GM18520 (cell line): Measurements from ENCODE around the gene FPGS.

Source experiments
- ATAC-seq: cut with Tn5 transposase; IDR thresholded peaks from one replicate; pipeline ENCODE4 v1.9.1; 2021; ENCODE audit not compliant: unreplicated experiment

Gene FPGS

DNA sequence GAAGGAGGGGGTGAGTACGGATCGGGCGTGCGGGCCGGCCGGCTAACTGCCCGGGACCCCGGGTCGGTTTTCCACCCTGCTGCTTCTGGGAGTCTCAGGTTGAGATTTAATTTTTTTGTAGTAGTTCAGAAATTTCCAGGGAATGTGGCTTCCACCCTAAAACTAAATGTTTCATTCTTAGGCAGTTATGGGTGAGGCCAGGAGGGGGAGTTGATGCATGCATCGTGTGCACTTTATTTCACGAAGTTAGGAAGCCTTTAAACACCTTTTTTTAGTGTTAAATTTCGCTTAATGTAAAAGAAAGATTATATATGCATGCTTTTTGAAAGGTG is 15.9 kb upstream of the FPGS start:
- no peak for ATAC-seq

DNA sequence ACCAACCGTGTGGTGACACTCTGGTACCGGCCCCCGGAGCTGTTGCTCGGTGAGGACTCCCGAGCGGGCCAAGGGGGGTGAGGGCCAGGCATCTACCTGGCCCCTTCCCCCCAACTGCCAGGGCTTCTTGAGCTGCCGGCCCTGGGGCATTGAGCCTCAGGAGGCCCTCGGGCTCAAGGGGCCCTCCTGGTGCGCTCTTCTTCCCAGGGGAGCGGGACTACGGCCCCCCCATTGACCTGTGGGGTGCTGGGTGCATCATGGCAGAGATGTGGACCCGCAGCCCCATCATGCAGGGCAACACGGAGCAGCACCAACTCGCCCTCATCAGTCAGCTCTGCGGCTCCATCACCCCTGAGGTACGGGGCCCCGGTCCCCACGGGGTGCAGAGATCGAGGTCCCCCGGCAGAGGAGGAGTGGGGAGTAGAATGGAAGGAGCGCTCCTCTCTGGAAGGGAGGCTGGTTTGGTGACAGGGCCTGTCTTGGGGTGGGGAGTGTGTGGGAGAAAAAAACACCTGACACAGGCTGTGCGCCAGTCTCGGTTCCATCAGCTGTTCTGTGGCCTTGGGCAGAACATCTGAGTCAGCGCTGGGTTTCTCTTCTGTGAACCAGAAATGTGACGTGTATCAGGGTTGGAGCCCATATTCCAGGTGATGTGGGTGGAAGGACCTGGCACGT is 14.2 kb upstream of the FPGS start:
- ATAC-seq = no peak

DNA sequence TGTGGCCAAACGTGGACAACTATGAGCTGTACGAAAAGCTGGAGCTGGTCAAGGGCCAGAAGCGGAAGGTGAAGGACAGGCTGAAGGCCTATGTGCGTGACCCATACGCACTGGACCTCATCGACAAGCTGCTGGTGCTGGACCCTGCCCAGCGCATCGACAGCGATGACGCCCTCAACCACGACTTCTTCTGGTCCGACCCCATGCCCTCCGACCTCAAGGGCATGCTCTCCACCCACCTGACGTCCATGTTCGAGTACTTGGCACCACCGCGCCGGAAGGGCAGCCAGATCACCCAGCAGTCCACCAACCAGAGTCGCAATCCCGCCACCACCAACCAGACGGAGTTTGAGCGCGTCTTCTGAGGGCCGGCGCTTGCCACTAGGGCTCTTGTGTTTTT is 13.5 kb upstream of the FPGS start:
- ATAC-seq = no peak

DNA sequence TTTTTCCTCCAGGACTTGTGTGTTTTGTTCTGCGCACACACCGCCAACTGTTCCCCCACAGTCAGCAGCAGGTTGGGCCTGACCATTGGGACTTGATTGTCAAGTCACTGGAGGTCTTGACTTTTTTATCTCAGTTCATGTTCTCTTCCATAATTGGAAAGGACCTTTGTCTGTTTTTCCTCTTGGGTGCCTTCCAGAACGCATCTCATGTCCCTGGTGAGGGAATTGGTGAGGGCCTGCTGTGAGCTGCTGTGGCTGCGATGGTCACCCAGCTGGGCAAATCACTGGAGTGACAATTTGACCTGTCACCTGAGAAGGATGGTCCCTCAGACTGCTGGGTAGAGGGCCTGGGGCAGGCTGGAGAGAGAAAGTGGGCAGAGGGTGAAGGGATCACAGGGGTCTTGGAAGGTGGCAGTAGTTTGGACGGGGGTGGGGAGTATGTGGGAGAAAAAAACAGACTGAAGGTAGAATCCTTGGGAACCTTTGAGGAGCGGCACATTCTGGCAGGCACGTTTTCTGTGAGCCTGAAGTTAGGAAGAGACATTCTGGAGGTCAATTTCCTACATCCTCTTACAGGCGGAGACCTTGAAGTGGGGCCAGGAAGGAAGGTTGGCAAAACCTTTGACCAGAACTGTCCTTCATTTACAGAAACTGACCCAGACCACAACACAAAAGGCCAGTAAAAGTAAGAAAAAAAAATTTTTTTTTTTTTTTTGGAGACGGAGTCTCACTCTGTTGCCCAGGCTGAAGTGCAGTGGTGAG is 12.4 kb upstream of the FPGS start:
- ATAC-seq = no peak

DNA sequence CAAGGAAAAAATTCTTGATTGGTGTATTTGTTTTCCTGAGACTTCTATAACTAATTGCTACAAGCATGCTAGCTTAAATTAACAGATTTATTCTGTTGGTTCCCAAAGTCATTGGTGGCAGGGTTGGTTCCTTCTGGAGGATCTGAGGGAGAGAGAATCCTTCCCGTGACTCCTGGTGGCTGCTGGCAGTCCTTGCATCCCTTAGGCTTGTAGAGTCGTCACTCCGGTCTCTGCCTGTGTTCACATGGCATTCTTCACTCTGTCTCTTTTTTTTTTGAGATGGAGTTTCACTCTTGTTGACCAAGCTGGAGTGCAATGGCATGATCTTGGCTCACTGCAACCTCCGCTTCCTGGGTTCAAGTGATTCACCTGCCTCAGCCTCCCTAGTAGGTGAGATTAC is 11.6 kb upstream of the FPGS start:
- no peak for ATAC-seq

DNA sequence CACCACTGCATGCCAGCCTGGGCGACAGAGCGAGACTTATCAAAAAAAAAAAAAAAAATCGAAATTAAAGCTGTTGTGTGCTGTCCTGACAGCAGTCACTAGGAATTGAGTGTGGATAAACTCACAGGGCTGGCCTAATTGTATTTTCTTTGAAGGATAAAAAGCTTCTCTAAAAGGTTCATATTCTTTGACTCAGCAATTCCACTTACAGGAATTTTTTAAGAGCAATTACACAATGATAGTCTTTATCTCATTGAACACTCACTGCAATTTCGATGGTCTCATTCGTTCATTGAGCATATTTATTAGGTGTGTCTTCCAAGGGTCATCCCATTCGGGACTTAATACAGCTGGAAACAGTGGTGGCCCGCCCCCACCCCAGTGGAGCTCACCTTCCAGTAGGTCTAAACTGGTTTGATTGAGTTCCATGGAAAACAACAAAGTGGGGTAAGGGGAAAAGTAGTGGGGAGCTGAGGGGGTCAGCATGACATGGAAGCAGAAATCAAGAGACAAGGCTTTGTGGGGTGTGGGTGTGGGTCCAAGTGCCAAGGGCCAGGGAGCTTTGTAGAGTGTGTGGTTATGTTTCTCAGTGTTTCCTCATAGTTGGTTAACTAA is 10.2 kb upstream of the FPGS start:
- no peak for ATAC-seq

DNA sequence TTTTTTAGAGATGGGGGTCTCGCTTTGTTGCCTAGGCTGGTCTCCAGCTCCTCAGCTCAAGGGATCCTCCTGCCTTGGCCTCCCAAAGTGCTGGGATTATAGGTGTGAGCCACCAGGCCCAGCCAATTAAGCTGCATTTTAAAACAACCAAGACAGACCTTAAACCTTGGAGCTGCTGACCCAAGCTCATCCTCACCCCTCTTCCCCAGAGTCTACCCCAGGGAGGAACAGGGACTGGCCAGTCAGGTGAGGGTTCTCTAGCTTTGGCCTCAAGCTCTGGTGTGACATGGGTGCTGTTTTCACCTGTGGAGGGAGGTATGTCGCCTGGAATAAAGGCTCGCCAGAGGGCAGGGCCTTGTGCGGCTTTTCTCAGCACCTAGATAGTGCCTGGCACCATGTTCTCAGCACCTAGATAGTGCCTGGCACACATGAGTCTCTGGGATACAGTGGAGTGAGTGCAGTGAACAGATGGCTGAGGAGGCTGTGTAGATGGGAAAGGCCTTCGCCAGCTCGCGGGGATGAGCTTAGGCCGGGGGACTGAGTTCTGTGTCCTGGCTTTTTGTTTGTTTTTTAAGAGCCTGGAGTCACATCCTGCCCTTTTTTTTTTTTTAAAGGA is 9.5 kb upstream of the FPGS start:
- no peak for ATAC-seq

DNA sequence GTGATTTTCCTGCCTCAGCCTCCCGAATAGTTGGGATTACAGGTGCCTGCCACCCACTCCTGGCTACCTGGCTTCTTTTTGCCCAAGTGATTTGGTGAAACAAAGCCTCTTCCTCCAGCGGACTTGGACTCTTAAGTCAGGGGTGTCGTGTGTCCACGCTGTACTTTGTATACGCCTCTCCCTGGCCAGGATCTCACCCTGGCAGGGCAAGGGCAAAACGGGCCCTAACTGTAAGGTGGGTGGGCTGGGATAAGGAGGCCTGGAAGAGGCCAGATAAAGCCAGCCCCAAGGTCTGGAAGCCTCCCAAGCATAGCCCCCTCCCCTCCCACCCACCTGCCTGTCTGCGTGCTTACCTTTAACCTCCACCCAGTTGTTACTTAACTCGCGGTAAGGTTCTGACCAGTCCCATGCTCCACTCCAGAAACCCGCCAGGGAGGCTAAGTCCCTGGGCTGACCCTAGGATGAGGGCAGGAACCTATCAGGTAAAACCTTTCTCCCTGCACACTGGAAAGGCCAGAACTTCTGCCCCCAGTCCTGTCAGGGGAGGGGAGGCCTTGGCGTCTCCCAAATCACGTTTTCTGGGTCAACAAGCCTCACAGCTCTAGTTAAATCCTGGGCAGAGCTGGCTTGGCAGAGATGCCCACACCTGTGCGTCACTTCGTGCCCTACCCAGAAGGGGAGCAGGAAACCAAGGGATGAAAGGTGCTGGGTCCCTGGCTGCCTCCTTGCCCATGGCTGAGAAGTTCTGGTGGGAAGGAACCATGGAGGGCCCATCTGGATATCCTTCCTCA is 8.5 kb upstream of the FPGS start:
- no peak for ATAC-seq

DNA sequence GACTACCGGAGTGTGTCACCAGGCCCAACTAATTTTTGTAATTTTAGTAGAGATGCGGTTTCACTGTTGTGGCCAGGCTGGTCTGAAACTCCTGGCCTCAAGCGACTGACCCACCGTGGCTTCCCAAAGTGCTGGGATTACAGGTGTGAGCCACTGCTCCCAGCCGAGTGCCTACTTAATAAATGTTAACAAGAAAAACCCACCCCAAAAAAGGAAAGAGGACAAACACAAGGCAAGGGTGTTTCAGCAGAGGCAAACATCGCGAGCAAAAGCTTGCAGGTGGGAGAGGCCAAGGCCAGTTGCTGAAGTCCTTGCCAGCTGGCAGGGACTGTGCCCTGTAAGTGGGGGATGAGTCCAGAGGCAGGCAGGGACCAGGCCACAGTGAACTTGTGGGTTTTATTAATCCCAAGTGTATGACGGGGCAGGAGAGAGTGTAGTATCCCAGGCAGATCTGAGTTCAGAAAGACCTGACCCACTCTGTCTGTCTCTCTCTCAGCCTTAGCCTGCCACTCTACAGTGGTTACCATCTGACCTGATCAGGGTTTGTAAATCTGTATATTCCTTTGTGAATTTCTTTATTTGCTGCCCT is 6.4 kb upstream of the FPGS start:
- no peak for ATAC-seq

DNA sequence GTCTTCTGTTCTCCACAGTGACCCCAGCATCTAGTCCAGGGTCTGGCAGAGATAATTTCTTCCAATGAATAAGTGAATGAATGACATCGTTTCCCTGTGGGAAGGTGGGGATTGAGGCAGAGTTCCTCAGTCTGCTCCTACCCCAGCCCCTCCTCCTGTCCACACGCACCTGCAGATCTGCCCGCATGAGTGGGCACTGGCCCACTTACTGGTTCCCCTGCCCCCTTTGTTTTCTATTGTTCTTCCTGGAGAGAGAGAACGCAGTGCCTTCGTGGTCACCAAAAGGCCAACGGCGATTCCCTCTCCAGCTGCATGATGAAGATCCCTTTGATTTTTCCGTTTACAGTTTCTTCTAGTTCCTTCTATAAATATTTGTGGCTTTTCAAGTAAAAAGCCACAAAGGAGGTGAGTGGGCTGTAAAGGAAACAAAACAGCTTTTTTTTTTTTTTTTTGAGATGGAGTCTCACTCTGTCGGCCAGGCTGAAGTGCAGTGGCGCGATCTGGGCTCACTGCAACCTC is 5.8 kb upstream of the FPGS start:
- no peak for ATAC-seq

DNA sequence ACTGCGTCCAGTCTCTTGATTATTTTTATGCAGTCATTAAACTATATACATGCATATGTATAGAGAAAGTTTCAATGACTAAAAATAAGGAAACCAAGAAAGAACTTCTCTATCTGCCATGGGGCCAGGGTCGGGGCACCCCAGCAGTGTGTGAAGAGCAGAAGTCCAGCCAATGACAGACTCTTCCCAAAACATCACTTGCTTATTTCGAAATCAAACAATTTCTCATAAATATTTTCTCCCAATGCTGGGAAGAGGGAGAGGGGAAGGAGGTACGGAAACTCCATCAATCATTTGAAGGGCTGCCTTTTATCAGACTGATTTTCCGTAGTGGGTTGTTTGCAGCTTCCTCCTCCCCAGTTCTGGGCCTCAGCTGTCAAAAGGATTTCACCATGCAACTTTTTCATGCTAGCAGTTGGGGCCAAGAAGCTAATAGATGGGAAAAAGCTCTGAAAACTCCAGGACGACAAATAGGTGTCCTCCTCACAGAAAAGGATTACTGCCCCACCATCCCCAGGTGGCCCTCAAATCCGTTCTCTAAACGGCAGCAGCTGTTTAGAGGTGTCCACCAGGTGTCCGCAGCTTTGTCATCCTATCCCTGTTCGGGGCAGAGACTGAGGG is 617 bp upstream of the FPGS start:
- no peak for ATAC-seq

DNA sequence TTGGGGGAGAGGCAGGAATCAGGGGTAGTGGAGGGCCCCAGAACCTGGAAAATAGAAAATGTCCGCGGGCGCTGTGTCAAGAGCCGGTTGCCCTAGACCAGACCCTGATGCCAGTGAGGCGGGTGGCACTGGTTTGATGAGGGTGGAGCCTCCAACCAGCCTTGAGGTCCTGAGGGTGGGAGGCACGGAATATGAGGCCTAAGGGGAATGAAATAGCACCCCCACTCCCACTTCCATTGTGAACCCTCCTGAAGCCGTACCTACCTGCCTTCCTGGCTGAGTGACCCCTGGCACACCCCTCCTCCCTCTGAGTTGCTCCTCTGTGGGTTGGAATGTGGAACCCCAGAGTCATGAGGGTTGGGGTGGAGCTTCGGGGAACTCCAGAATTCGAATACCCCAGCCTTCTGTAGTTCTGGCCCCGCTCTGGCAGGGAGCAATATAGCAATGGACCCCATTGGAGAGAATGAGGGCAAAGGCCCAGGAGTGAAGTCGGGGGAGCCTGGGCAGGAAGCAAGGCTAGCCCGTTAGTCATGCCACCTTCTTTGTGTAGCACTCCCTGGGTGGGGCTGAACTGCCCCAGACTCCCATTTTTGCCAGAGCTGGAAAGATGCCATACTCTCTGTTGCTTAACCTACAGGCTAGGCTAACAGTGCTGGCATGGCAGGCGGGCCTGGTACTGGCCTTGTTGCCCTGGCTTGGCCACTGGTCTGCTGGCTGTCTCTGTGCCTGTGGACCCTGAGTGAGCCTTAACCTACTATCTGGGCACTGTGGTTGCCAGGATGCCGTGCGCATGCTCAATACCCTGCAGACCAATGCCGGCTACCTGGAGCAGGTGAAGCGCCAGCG is 1.0 kb downstream of the FPGS start:
- no peak for ATAC-seq

DNA sequence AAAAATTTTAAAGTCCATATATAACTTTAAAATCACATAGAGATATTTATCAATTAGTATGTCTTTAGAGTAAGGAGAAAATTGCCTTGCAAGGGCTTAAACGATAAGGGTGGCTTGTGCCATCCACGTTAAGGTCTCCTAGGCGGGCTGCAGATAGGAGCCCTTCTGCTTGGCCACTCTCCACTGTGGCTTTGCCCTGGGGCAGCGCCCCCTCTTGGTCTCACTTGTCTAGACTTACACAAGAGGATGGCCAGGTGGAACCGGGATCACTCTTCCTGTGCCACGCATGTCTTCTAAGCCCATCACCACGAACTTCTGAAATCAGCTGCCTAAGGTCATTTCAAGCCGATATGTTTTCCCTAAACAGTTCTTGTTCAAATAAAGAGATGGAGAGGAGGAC is 2.9 kb downstream of the FPGS start:
- ATAC-seq = no peak

DNA sequence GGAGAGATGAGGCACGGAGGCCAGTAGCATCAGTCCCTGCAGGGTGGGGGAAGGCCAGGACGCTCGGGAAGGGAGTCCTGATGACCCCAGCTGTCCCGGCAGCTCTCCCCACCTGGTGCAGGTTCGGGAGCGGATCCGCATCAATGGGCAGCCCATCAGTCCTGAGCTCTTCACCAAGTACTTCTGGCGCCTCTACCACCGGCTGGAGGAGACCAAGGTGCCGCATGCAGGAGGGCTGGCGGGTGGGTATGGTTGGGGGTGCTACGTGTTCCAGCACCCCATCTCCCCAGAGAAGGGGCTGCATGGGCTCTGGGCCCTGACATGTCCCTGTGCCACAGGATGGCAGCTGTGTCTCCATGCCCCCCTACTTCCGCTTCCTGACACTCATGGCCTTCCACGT is 4.2 kb downstream of the FPGS start:
- no peak for ATAC-seq

DNA sequence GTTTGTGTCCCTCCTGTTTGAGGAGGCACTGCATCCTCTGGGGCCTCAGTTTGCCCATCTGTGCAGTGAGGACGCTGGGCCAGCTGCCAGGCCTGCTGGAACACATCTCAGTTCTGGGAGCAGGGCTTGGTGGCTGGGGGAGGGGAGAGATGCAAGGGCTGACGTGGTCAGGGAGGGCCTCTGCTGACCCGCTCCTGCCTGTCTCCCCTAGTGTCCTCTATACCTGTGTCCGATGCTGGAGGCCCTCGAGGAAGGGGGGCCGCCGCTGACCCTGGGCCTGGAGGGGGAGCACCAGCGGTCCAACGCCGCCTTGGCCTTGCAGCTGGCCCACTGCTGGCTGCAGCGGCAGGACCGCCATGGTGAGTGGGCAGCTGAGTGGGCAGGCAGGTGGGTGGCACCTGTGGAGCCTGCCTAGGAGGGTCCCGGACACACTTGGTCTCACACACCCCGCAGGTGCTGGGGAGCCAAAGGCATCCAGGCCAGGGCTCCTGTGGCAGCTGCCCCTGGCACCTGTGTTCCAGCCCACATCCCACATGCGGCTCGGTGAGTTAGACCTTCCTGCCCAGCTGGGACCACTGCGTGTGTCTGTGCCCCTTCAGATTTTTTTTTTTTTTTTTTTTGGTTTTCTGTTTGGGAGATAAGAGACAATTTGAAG is 5.8 kb downstream of the FPGS start:
- no peak for ATAC-seq

DNA sequence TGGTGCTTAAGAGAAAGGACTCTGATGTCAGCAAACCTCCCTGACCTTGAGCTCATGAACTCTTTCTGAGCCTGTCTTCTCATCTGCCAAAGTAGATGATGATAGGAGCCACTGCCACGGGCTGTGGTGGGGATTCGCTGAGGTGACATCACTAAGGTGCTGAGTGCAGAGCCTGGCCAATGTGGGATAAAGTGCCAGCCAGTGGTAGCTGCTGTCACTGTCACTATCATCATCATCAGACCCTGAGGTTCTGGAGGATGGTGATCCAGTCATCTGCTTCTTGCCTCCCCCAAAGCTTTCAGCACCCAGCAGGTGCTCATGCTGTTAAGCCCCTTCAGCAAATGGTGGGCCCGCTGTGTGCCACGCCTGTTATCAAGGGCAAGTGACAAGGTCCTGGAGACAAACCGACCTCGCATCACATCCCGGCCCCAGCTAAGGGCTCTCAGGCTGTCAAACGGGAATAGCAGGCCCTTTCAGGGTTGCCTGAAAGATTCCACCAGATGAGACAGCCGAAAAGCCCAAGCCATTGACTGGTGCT is 6.4 kb downstream of the FPGS start:
- no peak for ATAC-seq

DNA sequence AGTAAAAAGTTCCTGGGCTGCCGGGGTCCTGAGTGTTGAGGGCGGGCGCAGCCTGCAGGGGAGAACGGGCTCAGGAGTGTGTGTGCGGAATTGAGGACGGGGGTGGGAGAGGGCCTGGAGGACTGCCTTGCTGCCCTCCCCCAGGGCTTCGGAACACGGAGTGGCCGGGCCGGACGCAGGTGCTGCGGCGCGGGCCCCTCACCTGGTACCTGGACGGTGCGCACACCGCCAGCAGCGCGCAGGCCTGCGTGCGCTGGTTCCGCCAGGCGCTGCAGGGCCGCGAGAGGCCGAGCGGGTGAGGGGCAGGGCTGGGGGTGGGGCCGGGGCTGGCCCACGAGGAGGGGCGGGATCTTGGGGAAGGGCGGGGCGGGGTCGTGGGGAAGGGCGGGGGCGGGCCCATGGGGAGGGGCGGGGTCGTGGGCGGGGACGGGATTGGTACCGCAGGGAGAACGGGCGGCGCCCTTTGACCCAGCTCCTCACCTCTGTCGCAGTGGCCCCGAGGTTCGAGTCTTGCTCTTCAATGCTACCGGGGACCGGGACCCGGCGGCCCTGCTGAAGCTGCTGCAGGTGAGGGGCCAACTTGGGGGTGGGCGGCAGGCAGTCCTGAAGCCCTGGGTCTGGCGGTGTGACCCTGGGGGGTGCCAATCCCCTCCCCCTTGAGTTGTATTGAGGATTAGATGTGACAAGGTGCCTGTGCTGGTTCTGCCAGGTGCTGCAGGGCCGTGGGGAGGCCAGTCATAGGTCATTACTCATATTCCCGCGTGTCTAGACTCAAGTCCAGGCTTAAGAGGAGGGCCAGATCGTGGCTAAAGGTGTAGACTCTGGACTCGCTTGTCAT is 7.1 kb downstream of the FPGS start:
- no peak for ATAC-seq
